ENCODE measurements around the gene RAB7A. TPM values are rescaled to one million over a fixed set of nuclear protein-coding genes. Genes with fewer than 3 reads are reported as not detected.
"Not testable (repeated sequence)": the region's sequence is repeated elsewhere in the genome, so short reads cannot be mapped to it uniquely, and the experiment has no call there.

RAB7A gene
- total RNA-seq, 4 donors from 2014 or later = 120 to 154 (median 133) TPM

DNA sequence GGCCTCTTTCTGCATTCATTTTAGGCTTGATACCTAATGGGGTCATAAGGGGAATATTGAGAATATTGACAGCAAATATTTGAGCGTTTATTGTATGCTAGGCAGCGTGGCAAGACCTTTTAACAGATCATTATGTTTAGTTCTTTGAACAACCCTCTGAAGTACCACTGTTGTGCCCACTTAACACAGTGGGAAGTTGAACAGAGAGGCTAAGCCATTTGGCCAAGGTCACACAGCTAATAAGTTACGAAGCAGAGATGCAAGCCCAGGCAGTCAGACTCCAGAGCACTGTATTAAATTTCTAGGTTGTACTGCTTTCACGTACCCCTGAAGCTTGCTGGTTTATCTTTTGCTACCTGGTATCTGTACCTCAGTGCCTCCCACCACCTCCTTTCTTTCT lies 1.1 kb downstream of the RAB7A start:
- TF ChIP-seq, protein P1, sequence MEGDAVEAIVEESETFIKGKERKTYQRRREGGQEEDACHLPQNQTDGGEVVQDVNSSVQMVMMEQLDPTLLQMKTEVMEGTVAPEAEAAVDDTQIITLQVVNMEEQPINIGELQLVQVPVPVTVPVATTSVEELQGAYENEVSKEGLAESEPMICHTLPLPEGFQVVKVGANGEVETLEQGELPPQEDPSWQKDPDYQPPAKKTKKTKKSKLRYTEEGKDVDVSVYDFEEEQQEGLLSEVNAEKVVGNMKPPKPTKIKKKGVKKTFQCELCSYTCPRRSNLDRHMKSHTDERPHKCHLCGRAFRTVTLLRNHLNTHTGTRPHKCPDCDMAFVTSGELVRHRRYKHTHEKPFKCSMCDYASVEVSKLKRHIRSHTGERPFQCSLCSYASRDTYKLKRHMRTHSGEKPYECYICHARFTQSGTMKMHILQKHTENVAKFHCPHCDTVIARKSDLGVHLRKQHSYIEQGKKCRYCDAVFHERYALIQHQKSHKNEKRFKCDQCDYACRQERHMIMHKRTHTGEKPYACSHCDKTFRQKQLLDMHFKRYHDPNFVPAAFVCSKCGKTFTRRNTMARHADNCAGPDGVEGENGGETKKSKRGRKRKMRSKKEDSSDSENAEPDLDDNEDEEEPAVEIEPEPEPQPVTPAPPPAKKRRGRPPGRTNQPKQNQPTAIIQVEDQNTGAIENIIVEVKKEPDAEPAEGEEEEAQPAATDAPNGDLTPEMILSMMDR (IDR thresholded peaks at IDR 0.05) = no peak
- no peak for TF ChIP-seq POLR2AphosphoS5 (IDR thresholded peaks at IDR 0.05)
- TF ChIP-seq EP300 (IDR thresholded peaks at IDR 0.05) = no peak
- Histone ChIP-seq H3K27ac (peak overlapping the region; percentile 99), H3K27me3 (no peaks in the 10 kb centered on the region), H3K36me3 (no peaks in the 10 kb centered on the region), H3K4me3 (peak overlapping the region; percentile 99), H3K4me1 (peaks cover 56% of the 10 kb centered on the region), H3K9me3 (no peaks in the 10 kb centered on the region)
- DNase-seq (ENCODE audit: low spot score in 2 of 2) = no peak
- 10% methylated on average over 4 of the region's 4 CpGs for WGBS

DNA sequence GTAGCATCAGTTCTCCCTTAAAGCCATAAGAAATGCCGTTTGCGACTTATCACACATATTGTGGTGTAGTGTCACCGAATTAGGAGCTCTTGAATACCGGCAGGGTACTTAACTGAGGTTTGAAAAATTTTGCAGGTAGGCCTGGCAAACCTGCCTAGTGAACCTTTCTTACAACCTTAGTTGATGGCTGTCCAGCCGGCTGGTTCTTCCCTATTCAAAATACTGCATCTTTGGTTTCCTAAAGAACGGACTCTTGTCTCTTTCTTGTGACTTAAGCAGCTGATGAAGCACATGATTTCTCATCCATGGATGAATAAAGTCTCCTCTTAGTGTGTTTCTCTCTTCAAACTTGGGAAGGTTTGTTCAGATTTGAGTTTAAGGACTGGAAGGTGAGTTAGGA lies 1.5 kb downstream of the RAB7A start:
- peaks cover 60% of the 10 kb centered on the region for H3K4me1 ChIP-seq
- TF ChIP-seq, protein P1 (IDR thresholded peaks at IDR 0.05) = no peak
- TF ChIP-seq POLR2A (IDR thresholded peaks at IDR 0.05) = no peak
- no peak for TF ChIP-seq EP300 (IDR thresholded peaks at IDR 0.05)
- no peak for TF ChIP-seq POLR2AphosphoS5 (IDR thresholded peaks at IDR 0.05)
- no peaks in the 10 kb centered on the region for H3K27me3 ChIP-seq
- H3K36me3 ChIP-seq = no peaks in the 10 kb centered on the region
- 19% methylated on average over 6 of the region's 6 CpGs for WGBS
- peak overlapping the region; percentile 99 for H3K27ac ChIP-seq
- DNase-seq (ENCODE audit: low spot score in 2 of 2) = no peak
- no peaks in the 10 kb centered on the region for H3K9me3 ChIP-seq
- H3K4me3 ChIP-seq = peak overlapping the region; percentile 99

DNA sequence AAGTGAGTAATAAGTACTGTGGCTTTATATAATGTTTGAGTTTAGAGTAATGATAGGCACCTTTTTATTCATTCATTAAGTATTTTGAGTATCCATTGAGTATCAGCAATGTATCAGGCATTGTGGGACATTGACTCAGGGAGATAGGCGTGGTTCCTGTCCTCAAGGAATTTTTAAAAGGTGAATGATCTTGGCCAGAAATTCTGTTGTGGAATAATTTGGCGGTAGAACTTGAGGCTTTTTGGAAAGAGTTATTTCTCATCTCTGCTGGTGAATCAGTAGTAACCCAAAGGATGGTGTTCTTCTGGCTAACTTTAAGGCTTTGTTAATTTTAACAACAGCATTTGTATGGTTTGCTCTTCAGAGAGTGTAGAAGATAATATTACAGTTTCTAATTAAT lies 2.0 kb downstream of the RAB7A start:
- WGBS = 35% methylated on average over 2 of the region's 2 CpGs
- no peaks in the 10 kb centered on the region for H3K27me3 ChIP-seq
- DNase-seq (ENCODE audit: low spot score in 2 of 2) = peak in 1 of 2 donors; percentile 21
- no peaks in the 10 kb centered on the region for H3K9me3 ChIP-seq
- H3K4me1 ChIP-seq = peaks cover 60% of the 10 kb centered on the region
- TF ChIP-seq, protein P1 (IDR thresholded peaks at IDR 0.05) = no peak
- TF ChIP-seq EP300 (IDR thresholded peaks at IDR 0.05) = no peak
- no peak for TF ChIP-seq POLR2A (IDR thresholded peaks at IDR 0.05)
- no peak for TF ChIP-seq POLR2AphosphoS5 (IDR thresholded peaks at IDR 0.05)
- peak overlapping the region; percentile 99 for H3K4me3 ChIP-seq
- no peak overlapping the region for H3K27ac ChIP-seq
- H3K36me3 ChIP-seq = no peaks in the 10 kb centered on the region

DNA sequence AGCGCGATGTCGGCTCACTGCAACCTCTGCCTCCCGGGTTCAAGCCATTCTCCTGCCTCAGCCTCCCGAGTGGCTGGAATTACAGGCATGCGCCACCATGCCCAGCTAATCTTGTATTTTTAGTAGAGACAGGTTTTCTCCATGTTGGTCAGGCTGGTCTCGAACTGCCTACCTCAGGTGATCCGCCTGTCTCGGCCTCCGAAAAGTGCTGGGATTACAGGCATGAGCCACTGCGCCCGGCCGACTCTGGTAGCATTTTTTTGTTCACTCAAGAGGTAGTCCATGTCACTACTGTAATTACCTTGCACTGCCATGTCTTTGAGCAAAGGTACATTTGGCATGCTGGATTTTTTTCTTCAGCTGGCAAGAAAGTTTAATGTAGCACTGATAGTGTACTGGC lies 2.5 kb downstream of the RAB7A start:
- H3K27me3 ChIP-seq; H3K9me3 ChIP-seq; H3K27ac ChIP-seq; DNase-seq (ENCODE audit: low spot score in 2 of 2); H3K36me3 ChIP-seq: not testable (repeated sequence)
- H3K4me3 ChIP-seq = peak overlapping the region; percentile 99
- 88% methylated on average over 13 of the region's 13 CpGs for WGBS
- H3K4me1 ChIP-seq = peaks cover 65% of the 10 kb centered on the region

DNA sequence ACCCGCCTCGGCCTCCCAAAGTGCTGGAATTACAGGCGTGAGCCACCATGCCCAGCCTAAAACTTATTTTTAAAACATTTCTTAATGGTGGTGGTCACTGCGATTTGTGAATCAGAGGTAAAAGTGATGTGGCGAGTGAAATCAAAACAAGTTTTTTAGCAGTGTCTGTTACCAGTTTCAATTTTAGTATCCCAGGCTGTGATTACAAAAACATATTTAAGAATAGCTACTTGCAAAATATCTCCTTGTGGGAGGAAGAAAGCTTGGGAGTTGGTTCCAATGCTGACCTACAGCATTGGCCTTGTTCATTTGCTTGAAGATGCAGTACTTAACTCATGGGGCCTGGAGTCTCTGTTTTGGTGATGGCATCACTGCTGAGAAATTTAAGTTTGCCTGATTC lies 4.5 kb downstream of the RAB7A start:
- Histone ChIP-seq H3K4me1 (peaks cover 79% of the 10 kb centered on the region), H3K9me3 (no peaks in the 10 kb centered on the region), H3K4me3 (no peak overlapping the region), H3K36me3 (no peaks in the 10 kb centered on the region), H3K27ac (no peak overlapping the region), H3K27me3 (no peaks in the 10 kb centered on the region)
- TF ChIP-seq EP300 (IDR thresholded peaks at IDR 0.05) (no peak), POLR2A (IDR thresholded peaks at IDR 0.05) (no peak), POLR2AphosphoS5 (IDR thresholded peaks at IDR 0.05) (no peak)
- TF ChIP-seq, protein P1 (IDR thresholded peaks at IDR 0.05) = no peak
- WGBS = 88% methylated on average over 5 of the region's 5 CpGs
- no peak for DNase-seq (ENCODE audit: low spot score in 2 of 2)

DNA sequence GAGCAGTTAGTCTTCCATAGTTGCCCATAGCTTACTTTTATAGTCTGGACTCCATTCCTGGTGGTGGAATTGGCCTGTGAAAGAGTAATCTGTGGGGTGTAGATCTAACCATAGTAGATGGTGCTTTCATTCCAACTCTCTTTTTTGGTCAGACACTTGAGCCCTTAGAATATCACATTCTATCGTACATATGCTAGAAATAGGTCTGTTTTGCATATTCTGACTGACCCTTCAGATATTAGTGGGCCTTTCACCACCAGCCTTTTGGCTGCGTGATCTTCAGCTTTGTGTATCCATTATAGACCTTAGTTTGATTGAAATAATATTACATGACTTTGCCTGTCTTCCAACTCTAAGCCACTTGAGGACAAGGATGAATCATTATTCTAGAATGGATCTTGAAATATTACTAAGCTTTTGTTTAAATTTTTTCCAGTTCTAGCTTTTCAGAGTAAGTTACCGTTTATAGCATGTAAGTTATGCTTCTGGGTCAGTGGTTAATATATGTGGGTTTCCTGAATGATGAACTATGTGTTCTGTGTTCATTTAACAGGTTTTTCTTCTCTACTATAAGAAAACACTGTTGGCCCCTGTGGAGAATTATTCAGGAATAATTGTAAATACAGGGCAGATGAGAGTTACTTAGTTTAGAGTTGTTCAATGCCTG lies 8.7 kb downstream of the RAB7A start:
- WGBS = 81% methylated on average over 3 of the region's 3 CpGs
- TF ChIP-seq, protein P1 (IDR thresholded peaks at IDR 0.05) = no peak
- TF ChIP-seq EP300 (IDR thresholded peaks at IDR 0.05) = no peak
- TF ChIP-seq POLR2AphosphoS5 (IDR thresholded peaks at IDR 0.05) = no peak
- TF ChIP-seq POLR2A (IDR thresholded peaks at IDR 0.05) = no peak
- Histone ChIP-seq H3K4me3 (no peak overlapping the region), H3K36me3 (peaks cover 6% of the 10 kb centered on the region), H3K27me3 (no peaks in the 10 kb centered on the region), H3K4me1 (peaks cover 63% of the 10 kb centered on the region), H3K27ac (no peak overlapping the region), H3K9me3 (no peaks in the 10 kb centered on the region)
- DNase-seq (ENCODE audit: low spot score in 2 of 2) = peak in 1 of 2 donors; percentile 11
